NCI-H2196 (cell line): ENCODE results near the gene TRIM32.

Experiments used
- DNase-seq: peaks from one replicate; lab custom pipeline; 2025; ENCODE audit not compliant: unreplicated experiment; lab: John Stamatoyannopoulos, UW

The TRIM32 gene

DNA sequence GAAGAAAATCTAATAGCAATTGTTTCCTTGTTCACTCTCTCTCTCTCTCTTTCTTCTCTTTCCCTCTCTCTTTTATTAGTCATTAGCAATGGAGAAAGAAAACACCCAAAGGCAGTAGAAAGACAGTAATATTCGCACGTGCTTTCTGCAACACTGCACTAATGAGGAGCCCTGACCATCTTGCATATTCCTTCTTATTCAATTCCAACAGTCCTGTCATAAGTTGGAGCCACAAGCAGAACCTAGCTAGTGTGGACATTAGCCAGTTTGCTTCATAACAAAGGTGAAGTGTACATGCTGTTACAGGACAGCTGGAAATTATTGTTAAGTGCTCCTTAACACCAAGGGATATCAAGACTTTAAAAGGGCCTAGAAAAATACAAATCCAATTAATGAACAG is 63.4 kb downstream of the TRIM32 start:
- DNase-seq: no peak
